DND-41 (cell line): Measurements from ENCODE around the gene PAM16.

Experiments used
- ATAC-seq: fragments of 200-7000 bp; cut with Tn5 transposase; 3 replicates; pipeline ENCODE4 v1.9.1; 2021; ENCODE audit warnings: low read depth; ENCODE audit not compliant: insufficient read depth
- DNase-seq: peaks from one replicate; pipeline ENCODE4 v3.0.0-alpha.2; 2020
- H2AFZ ChIP-seq: 2 replicates; pipeline ENCODE4 v1.6.0; 2012; ENCODE audit warnings: low read depth, low read length
- H3K27ac ChIP-seq: 2 replicates; pipeline ENCODE4 v1.5.1; 2012; ENCODE audit warnings: low read length, inconsistent platforms
- H3K27me3 ChIP-seq: fragments of 200-600 bp; sonication (generic); 2 replicates; pipeline ENCODE4 v1.6.0; 2012; ENCODE audit warnings: low read length, mild to moderate bottlenecking, inconsistent platforms; ENCODE audit not compliant: insufficient read depth, poor library complexity
- H3K36me3 ChIP-seq: 2 replicates; pipeline ENCODE4 v1.5.1; 2012; ENCODE audit warnings: low read length, inconsistent platforms; ENCODE audit not compliant: insufficient read depth
- H3K4me1 ChIP-seq: 2 replicates; pipeline ENCODE4 v1.5.1; 2012; ENCODE audit warnings: mild to moderate bottlenecking, low read length; ENCODE audit not compliant: insufficient read depth
- H3K4me2 ChIP-seq: 2 replicates; pipeline ENCODE4 v1.6.0; 2012; ENCODE audit warnings: mild to moderate bottlenecking, moderate library complexity, low read length, inconsistent platforms; ENCODE audit not compliant: insufficient read depth
- H3K4me3 ChIP-seq, 2 experiments: fragments of 200-600 bp in 1 of 2; shearing (Covaris generic) in 1 of 2; 2 replicates each; pipeline ENCODE4 v1.5.1; 2012 to 2016; ENCODE audit warnings: inconsistent platforms in 2 of 2, low read length in 2 of 2, mild to moderate bottlenecking in 2 of 2, low read depth in 1 of 2, moderate library complexity in 1 of 2
- H3K79me2 ChIP-seq: 2 replicates; pipeline ENCODE4 v1.6.0; 2012; ENCODE audit warnings: low read length, inconsistent platforms; ENCODE audit not compliant: insufficient read depth
- H3K9ac ChIP-seq: 2 replicates; pipeline ENCODE4 v1.6.0; 2012; ENCODE audit warnings: low read depth, mild to moderate bottlenecking, inconsistent platforms, low read length, moderate library complexity
- H3K9me3 ChIP-seq: 2 replicates; pipeline ENCODE4 v1.5.1; 2012; ENCODE audit warnings: low read length, moderate library complexity, mild to moderate bottlenecking, inconsistent platforms; ENCODE audit not compliant: insufficient read depth, severe bottlenecking
- H4K20me1 ChIP-seq: 2 replicates; pipeline ENCODE4 v1.6.0; 2012; ENCODE audit warnings: low read length; ENCODE audit not compliant: insufficient read depth
- CTCF ChIP-seq: IDR thresholded peaks from 2 replicates; pipeline ENCODE4 v1.5.1; 2012; ENCODE audit warnings: borderline replicate concordance, low read length, moderate library complexity, mild to moderate bottlenecking; ENCODE audit not compliant: poor library complexity, severe bottlenecking; ENCODE audit errors: extremely low read depth
- EZH2 ChIP-seq: IDR thresholded peaks from 3 replicates; pipeline ENCODE4 v1.6.1; 2012; ENCODE audit warnings: borderline replicate concordance, low read depth, mild to moderate bottlenecking, moderate library complexity, low read length, inconsistent platforms; ENCODE audit not compliant: severe bottlenecking

Gene PAM16

GRCh38 chr16:4341250-4341649, 9.9 kb downstream of the PAM16 start:
- H3K4me3 ChIP-seq = no peak overlapping the region
- no peaks in the 10 kb centered on the region for H3K4me1 ChIP-seq
- no peak overlapping the region for H3K27ac ChIP-seq
- DNase-seq (no peak), ATAC-seq (no peak)
- peaks cover 37% of the 10 kb centered on the region for H3K79me2 ChIP-seq
- no peak overlapping the region for H3K9ac ChIP-seq
- no peaks in the 10 kb centered on the region for H3K9me3 ChIP-seq
- no peaks in the 10 kb centered on the region for H3K27me3 ChIP-seq
- peaks cover 42% of the 10 kb centered on the region for H3K36me3 ChIP-seq
- no peak overlapping the region for H2AFZ ChIP-seq
- H4K20me1 ChIP-seq = peaks cover 61% of the 10 kb centered on the region
- TF ChIP-seq CTCF (no peak), EZH2 (no peak)
- no peak overlapping the region for H3K4me2 ChIP-seq

- no peak for ATAC-seq
- H3K27ac ChIP-seq = no peak overlapping the region
- TF ChIP-seq EZH2 (no peak), CTCF (no peak)
- H3K4me2 ChIP-seq = no peak overlapping the region
- no peak overlapping the region for H2AFZ ChIP-seq
- no peak overlapping the region for H3K4me3 ChIP-seq
- no peak overlapping the region for H3K9ac ChIP-seq
- H4K20me1 ChIP-seq = peaks cover 54% of the 10 kb centered on the region
- peaks cover 29% of the 10 kb centered on the region for H3K79me2 ChIP-seq
- no peaks in the 10 kb centered on the region for H3K4me1 ChIP-seq
- peaks cover 42% of the 10 kb centered on the region for H3K36me3 ChIP-seq
- H3K9me3 ChIP-seq = no peaks in the 10 kb centered on the region
- no peaks in the 10 kb centered on the region for H3K27me3 ChIP-seq
- no peak for DNase-seq
These were observed 10.7 kb downstream of the PAM16 start for GRCh38 chr16:4340443-4340842.

- peaks cover 42% of the 10 kb centered on the region for H3K36me3 ChIP-seq
- H3K4me1 ChIP-seq = no peaks in the 10 kb centered on the region
- H3K27ac ChIP-seq = no peak overlapping the region
- no peaks in the 10 kb centered on the region for H3K9me3 ChIP-seq
- peaks cover 55% of the 10 kb centered on the region for H4K20me1 ChIP-seq
- no peaks in the 10 kb centered on the region for H3K27me3 ChIP-seq
- no peak overlapping the region for H3K4me3 ChIP-seq
- no peak; the same call in 2 of the 3 replicates for ATAC-seq
- peaks cover 24% of the 10 kb centered on the region for H3K79me2 ChIP-seq
- no peak overlapping the region for H3K9ac ChIP-seq
- H3K4me2 ChIP-seq = no peak overlapping the region
- TF ChIP-seq CTCF = no peak
- no peak for TF ChIP-seq EZH2
- no peak overlapping the region for H2AFZ ChIP-seq
- no peak for DNase-seq
These were observed 11.2 kb downstream of the PAM16 start for GRCh38 chr16:4339909-4340308.

GRCh38 chr16:4339455-4339854, 11.7 kb downstream of the PAM16 start:
- no peak overlapping the region for H3K4me3 ChIP-seq
- no peak overlapping the region for H3K4me2 ChIP-seq
- H3K9me3 ChIP-seq = no peaks in the 10 kb centered on the region
- H3K27me3 ChIP-seq = no peaks in the 10 kb centered on the region
- H3K36me3 ChIP-seq = peaks cover 42% of the 10 kb centered on the region
- H4K20me1 ChIP-seq = peaks cover 59% of the 10 kb centered on the region
- H3K79me2 ChIP-seq = peaks cover 24% of the 10 kb centered on the region
- no peak overlapping the region for H3K9ac ChIP-seq
- DNase-seq = no peak
- no peak for ATAC-seq
- no peak overlapping the region for H3K27ac ChIP-seq
- no peaks in the 10 kb centered on the region for H3K4me1 ChIP-seq
- no peak overlapping the region for H2AFZ ChIP-seq
- no peak for TF ChIP-seq EZH2
- no peak for TF ChIP-seq CTCF
